Measurements from ENCODE around the gene CFAP97.
"Not testable (repeated sequence)": the region's sequence is repeated elsewhere in the genome, so short reads cannot be mapped to it uniquely, and the experiment has no call there.

Gene CFAP97

DNA sequence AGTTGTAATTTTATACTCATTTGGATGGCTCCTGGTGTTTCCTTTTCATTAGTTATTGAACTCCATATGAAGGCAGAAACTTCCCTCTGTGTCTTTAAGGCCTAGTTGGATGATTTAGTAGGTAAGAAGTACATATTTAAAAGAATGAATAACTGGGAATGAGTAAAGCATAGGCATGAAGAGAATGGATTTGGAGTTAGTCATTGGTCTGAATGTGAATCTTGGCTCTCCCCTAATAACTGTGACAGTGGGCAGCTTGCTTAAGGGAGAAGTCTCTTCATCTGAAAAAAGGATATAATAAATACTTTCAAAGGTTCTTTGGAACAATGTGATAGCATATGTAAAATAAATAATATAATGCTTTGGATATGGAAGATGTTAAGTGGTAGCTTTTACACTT lies 18.8 kb upstream of the CFAP97 start:
- DNase-seq: no peak

DNA sequence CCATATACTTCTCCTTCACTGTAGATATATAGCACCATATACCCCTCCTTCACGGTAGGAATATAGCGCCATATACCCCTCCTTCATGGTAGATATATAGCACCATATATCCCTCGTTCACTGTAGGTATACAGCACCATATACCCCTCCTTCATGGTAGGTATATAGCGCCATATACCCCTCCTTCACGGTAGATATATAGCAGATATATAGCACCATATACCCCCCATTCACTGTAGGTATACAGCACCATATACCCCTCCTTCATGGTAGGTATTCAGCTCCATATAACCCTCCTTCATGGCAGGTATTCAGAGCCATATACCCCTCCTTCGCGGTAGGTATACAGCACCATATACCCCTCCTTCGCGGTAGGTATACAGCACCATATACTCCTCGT lies 18.1 kb upstream of the CFAP97 start:
- DNase-seq: no peak

DNA sequence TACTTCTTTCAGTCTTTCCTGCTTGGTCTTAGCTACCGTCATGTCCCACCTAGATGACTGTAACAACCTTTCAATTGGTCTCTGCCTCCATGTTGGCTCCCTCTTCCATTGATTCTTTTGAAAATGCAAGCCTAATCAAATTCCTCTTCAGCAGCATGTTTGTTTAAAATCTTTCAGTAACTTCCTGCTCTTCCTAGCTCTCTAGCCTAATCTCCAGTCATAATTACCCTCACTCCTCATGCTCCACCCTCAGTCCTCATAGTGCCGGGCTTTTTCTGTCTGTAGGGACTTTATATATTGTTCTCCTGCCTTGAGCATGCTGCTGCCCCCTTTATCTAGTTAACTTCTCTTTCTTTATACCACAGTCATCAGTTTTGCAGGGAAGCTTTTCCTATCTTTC lies 17.7 kb upstream of the CFAP97 start:
- DNase-seq: no peak

DNA sequence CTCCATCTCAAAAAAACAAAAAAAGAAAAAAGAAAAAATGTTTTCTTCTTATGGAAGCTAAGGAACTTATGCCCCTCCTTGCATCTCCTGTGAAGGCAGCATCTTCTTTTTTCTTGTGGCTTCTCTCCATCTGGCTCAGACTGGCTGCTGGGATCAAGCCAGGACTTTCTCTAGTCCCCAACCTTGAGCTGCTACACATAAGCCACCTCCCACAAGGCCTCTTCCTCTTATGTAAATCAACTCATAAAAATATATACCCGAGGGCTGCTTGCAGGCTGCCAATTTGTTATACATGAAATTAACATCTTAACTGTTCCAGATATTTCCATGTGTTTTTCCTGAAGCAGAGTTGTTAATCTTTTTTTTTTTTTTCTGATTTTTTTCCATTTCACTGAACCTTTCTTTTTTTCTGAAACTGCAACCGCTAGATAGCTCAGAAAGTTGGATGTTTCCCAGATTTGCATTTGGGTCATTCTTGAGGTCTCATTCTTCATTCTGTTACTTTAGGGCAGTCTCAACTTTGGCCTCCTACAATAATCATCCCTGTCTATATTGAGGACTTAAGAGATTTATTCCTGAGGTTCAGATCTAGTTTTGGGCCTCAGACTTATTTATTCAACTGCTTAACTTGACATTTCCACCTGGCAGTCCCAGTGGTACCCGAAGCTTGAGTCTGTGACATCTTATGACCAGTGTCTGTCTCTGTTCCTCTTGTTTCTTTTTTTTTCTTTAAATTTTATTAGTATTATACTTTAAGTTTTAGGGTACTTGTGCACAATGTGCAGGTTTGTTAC lies 15.9 kb upstream of the CFAP97 start:
- DNase-seq: peak in 6 of 56 donors; percentile 8 to 32 (median 15)

DNA sequence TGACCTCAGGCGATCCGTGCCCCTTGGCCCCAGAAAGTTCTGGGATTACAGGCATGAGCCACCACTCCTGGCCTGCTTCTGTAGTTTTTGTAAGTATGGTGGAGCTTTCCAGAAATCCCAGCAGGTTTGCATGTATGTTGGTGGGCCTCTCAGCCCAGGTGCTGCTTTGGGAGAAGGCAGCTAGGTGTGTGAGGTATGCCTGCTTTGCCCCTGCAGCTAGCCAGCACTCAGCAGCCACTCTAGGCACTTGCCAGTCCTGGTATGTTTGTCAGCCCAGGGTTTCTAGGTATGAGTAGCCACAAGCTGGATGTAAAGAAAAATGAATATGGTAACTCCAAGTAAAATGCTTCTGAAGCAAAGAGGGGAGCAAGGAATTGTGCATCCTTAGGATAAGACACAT lies 14.5 kb upstream of the CFAP97 start:
- DNase-seq: no peak

DNA sequence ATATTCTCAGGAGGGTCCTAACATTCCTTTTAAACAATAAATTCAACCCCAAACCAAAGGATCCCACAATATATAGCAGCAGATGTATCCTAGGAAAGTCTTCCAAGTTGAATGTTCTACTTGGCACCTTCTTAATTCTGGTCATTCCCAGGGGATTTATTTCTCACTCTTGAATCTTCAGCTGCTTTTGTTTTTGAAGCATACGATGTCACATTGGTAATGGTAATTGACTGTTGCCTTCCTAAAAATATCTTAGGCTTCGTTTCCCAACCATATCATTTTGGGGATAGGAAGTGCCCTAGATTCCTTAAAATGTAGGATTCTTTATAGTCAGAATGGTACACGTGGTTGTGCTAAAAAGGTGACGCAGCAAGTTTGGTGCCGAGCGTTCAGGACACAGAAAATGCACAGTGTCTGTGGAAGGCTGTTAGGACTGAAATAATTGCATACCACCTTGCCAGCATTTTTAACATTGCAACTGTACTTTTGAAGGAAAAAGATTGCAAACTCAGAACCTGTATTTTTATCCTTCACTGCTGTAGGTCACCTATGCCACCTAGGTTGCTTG lies 13.7 kb upstream of the CFAP97 start:
- DNase-seq: no peak

DNA sequence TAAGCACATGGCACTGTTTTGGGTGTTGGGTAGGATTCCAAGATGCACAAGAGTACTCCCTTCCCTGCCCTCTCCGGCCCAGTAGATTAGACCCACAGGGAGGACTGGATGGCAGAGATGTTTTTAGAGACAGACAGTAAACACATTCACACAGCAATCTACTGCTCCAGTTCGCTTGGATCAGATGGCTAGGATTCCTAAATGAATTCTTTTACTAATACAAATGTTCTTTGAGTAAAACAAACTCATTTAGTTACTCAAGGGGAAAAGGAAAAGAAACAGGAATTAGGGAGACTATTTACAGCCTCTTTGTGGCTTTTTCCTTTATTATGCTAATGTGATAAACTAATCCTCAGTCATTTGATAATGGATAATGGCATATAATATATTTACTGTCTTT lies 11.5 kb upstream of the CFAP97 start:
- no peak for DNase-seq

DNA sequence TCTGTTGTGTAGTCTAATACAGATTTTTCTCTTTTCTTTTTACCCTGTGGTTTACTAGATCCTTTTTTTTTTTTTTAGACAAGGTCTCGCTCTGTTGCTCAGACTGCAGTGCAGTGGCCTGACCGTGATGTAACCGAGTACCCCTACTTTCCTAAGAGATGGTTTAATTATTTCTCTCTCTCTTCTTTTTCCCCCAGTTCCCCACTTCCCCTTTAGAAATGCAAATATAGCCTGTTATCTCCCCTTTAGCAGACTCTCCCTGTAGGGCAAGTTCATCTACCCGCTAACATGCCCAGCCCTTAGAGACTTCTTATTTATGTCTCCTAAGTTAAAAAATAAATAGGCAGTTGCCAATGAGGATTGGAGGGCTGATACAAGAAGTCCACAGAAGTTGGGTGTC lies 10.1 kb upstream of the CFAP97 start:
- DNase-seq: no peak

DNA sequence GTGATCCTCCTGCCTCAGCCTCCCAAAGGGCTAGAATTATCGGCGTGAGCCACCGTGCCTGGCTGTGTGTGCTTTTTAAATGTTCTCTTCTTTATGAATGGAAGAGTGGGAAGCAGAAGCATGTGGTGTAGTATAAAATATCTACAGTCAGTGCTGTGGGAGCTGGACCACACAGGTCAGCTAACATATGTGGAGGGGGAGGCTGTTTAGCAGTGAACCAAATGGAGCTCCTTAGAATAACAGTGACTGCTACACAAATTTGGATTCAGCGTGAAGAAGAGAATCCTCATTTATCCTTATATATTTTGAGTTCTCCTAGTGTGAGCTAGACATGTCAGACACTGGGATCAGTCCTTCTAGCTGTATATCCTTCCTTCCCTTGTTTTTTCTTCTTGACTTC lies 8.8 kb upstream of the CFAP97 start:
- peak in 8 of 56 donors; percentile 4 to 23 (median 16) for DNase-seq

DNA sequence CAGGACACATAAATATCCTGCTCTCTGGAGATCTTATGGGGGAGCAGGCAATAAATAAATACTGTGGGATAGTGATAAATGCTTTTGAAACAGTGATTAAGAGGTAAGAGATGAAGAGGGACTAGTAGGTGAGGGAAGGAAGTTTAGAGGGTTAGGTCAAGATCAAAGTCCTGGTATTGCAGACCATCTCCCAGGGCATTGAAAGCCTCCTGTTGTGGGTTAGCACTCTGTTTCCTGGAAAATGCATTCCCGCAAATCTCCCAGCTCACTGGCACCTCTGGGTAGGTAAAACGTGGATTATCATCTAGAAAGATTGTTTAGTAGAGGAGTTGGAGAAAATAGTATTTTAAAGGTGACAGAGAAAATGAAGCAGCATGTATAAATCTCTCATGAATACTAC lies 7.8 kb upstream of the CFAP97 start:
- no peak for DNase-seq

DNA sequence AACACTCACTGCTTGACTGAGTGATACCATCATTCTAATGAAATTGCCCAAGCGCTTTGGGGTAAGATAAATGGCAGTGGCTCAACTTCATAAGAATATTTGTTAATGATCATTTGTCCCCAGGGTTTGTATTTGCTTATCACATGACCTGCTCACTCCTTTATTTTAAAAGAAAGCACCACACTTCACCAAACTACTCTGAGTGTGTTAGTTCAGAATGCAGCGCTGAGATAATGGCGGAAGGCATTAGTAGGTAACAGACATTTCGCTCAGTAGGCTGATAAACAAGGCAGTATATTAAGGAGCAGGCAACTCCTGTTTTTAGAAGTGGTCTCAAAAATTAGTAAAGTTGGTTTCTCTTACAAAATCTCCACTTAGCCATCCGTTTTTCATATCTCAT lies 7.2 kb upstream of the CFAP97 start:
- no peak for DNase-seq

DNA sequence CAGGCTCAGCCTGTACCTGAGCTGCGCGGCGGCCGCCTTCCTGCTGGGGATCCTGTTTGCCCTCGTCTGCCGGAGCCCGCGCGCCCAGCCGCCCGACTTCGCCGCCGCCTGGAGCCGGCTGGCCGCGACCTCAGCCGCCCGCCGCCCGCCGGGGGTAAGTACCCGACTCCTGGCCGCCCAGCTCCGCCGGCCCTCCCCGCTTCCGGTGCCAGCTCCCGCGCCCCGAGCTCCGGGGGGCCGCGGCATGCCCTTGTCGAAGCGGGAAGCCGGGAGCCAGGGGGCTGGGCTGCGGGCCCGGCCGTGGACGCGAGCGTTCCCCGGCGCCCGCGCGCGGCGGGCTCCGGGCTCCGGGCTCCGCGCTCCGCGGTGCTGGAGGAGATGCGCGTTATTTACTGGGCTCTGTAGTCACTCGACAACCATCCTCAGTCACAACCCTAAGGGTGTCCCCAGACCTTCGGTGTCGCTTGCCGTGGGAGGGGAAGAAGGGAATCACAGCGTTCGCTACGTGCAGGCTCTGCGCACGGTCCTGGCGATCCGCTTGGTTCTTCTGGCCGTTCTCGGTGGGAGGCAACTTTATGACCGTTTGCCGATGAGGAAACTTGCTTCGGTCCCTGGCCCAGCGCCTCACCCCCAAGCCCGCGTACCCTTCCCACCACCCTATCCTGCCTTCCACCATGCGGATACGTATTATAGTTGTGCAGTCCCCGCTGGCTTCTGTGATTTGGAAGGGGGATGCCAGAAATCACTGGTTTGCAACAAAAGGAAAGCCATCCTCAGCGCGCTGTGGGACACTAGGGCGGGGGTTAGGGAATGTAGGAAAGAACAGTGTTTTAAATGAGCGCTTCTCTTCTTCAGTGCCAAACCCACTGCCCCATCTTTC lies 6.5 kb upstream of the CFAP97 start:
- peak in 39 of 56 donors; percentile 6 to 71 (median 28) for DNase-seq

DNA sequence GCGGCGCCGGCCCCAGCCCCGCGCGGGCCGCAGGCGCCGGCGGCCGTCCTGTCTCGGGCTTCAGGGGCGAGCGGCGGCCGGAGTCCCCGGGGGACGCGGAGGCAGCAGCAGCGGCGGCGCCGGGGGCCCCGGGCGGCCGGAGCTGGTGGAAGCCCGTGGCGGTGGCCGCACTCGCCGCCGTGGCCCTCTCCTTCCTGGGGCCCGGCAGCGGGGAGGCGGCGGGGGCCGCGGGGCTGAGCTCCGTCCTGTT lies 6.0 kb upstream of the CFAP97 start:
- DNase-seq: not testable (repeated sequence)

DNA sequence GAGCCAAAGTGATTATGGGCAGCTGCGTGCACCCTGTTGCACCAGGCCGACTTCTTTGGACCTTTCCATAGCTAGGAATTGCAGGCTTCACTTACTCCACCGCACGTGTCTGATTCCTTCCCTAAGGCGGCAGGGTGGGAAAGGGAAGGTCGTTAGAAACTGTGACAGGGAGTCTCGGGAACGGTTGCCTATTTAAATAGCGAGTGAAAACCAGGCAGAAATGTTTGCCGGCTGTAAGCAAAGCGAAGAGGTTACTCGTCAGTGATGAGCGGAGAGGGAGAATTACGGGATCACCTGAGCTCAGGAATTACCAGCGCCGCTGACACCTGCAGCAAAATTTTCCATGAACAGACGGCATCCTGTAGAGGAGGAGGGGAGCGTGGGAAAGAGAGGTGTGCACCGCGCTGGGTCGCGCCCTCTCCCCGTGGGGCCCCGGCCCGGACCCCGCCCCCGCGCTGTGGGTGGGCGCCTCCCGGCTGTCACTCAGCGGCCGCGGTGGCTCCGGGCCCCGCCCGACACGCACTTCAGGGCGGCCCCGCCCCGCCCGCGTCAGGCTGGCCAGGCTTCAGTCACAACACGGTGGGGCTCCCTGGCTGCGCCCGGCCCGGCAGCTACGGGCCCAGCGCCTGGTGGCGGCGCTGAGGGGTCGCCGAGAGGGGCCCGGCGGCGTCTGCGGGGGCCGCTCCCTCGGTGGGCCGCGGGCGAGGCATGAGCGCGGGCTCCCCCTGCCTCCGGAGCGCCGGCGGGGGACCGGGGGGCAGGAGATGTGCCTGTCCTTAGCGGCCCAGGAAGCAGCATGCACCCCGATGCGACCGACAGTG lies 5.4 kb upstream of the CFAP97 start, which contains the start of gene SNX25:
Gene SNX25, plus strand, starts transcription at position 568 of the 821 bp plus-strand sequence. Its CDS starts 229 bp downstream, at position 797.
- peak in 55 of 56 donors; percentile 10 to 90 (median 75) for DNase-seq

DNA sequence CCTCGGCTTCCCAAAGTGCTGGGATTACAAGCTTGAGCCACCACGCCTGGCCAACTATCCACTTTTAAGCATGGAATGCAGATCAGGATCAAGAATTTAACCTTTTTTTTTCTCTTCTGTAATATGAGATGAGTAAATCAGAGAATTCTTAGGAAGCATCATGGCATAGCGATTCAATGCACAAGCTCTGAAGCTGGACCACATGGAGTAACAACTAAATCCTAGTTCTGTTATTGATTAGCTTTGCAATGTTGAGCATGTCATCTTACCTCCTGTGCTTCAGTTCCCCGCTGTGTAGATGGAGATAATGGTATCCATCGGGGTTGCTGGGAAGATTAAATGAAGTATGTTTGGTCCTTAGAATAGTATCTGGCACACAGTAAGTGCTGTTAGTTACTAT lies 3.7 kb upstream of the CFAP97 start:
- no peak for DNase-seq

DNA sequence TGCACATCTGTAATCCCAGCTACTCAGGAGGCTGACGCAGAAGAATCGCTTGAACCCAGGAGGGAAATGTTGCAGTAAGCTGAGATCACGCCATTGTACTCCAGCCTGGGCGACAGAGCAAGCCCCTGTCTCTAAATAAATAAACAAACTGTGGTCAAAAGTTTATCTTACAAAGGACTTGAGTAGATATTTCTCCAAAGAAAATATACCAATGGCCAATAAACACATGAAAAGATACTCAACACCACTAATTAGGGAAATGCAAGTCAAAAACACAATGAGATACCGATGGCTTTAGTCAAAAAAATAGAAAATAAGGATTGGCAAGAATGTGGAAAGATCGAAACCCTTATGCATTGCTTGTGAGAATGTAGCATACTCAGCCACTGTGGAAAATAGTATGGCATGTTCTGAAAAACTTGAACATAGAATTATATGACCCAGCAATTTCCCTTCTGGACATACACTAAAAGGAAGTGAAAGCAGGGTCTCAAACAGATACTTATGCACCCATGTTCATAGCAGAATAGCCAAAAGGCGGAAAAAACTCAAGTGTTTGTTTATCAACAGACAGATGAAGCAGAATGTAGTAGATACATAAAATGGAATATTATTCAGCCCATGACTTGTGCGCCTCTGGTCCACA lies 2.0 kb upstream of the CFAP97 start:
- DNase-seq: no peak

DNA sequence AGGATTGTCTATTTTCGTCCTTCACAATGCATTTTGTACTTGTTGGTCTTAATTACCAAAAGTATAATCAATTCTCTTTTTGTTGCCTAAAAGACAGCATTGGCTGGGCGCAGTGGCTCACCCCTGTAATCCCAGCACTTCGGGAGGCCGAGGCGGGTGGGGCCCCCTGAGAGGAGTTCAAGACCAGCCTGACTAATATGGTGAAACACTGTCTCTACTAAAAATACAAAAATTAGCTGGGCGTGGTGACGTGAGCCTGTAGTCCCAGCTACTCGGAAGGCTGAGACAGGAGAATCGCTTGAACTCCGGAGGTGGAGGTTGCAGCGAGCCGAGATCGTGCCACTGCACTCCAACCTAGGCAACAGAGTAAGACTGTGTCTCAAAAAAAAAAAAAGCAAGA lies 1.3 kb upstream of the CFAP97 start:
- DNase-seq: not testable (repeated sequence)

DNA sequence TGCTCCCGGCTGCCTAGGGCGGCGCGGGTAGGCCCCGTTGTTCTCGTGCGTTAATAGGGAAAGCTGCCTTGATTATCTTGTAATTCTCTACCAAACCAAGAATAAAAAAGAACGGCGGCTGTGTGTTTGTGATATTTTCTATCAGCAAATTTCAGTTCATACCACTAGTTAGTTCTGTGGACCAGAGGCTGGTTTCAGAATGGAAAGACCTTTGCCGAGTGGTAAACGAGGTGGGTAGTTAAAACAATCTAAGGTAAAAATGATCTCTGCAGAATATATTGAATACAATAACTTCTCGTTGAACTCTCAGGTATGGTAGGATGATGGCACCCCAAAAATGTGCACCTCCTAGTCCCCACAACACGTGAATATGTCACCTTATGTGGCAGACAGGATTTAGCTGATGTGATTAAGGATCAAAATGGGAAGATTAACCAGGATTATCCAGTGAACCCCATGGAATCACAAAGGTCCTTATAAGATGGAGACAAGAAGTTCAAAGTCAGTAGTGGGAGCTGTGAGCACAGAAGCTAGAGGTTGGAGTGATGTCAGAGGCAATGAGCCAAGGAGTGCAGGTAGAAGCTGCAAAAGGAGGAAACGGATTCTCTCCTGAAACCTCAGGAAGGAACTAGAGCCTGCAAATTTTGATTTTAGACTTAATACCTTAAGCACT lies 574 bp upstream of the CFAP97 start:
- DNase-seq: no peak

DNA sequence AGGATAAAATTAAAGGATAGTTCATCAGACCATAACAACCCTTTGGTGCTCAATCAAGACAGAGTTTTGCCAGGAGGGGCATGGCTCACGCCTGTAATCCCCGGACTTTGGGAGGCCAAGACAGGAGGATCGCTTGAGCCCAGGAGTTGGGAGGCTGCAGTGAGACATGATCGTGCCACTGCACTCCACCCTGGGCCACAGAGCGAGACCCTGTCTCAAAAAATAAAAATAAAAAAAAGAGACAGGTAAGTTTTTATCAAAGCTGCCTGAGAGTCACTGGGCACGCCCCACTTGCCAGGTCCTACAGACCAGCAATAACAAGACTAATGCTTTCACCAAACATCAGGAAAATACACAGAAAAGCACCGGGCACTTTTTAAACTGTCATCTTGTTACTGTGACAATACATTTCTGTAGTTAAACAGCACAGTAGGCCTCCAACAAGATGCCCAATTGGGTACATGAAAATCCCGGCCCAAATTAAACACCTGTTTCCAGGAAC lies 765 bp downstream of the CFAP97 start:
- peak in 2 of 56 donors; percentile 22 to 23 for DNase-seq

Data from amygdala (tissue), 56 donors.